A549 treated with Hydrocortisone at 1 μM for 4 hours (cell line): ENCODE results near the gene STAG1. TPM values are rescaled to one million over a fixed set of nuclear protein-coding genes. Genes with fewer than 3 reads are reported as not detected.

Experiments
- total RNA-seq: library from RNA; stranded (reverse); fragments of 200-300 nt; extraction: Qiagen RNA extraction; gene quantifications from 5 replicates; pipeline ENCODE4 v1.2.3, GENCODE V29; 2022

STAG1 gene
- 7.7 to 12.0 TPM (median 9.2 TPM) in 5 replicates for total RNA-seq

DNA sequence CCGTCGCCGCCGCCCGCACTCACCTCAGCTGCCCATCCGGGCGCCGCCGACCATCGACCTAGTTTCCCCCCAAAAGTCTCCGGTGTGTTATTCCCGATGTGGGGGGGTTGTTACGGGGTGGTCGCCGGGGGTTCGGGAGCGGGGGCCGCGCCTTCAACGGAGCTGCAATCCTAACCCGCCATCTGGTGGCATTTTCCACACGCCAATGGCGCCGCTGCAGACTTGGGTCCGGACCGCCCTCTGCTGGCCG lies at the start of gene STAG1:
Gene STAG1 (minus strand): TSS at position 207 of the 250 bp plus-strand sequence. CDS start 121,480 bp downstream, outside the sequence.

Other genes with a start within 250 kb of the STAG1 start
- gene SLC35G2, start 66.7 kb upstream of the STAG1 start, total RNA-seq: 23.6 to 29.0 TPM (median 28.0 TPM) in 5 replicates
- gene NCK1, start 109.8 kb upstream of the STAG1 start, total RNA-seq: 21.5 to 28.6 TPM (median 23.9 TPM) in 5 replicates
- 0.67 to 1.6 TPM (median 0.97 TPM) in 5 replicates for gene IL20RB, start 205.6 kb upstream of the STAG1 start, total RNA-seq